SK-N-SH treated with all-trans-retinoic acid at 6 μM for 48 hours (cell line): ENCODE data around the gene FSTL3.

Experiments
- ATAC-seq: fragments of 200-7000 bp; cut with Tn5 transposase; 3 replicates; pipeline ENCODE4 v1.9.1; 2020; ENCODE audit warnings: mild to moderate bottlenecking, moderate library complexity
- ARNTL ChIP-seq: fragments of 450-650 bp; formaldehyde crosslinking; IDR thresholded peaks from 2 replicates; pipeline ENCODE4 v1.5.0; 2020; ENCODE audit warnings: low read depth, mild to moderate bottlenecking, moderate library complexity, borderline replicate concordance
- BACH2 ChIP-seq: fragments of 250-450 bp; sonication (Bioruptor Pico); IDR thresholded peaks from 2 replicates; pipeline ENCODE4 v1.9.0; 2021; ENCODE audit warnings: mild to moderate bottlenecking, borderline replicate concordance
- CSDC2 ChIP-seq: fragments of 250-450 bp; sonication (Bioruptor Pico); IDR thresholded peaks from 2 replicates; pipeline ENCODE4 v1.5.0; 2020; ENCODE audit warnings: mild to moderate bottlenecking, moderate library complexity
- ESRRG ChIP-seq: fragments of 250-450 bp; sonication (Bioruptor Pico); IDR thresholded peaks from 2 replicates; pipeline ENCODE4 v1.6.1; 2021; ENCODE audit warnings: mild to moderate bottlenecking
- GLIS3 ChIP-seq: fragments of 250-450 bp; sonication (Bioruptor Pico); IDR thresholded peaks from 2 replicates; pipeline ENCODE4 v1.5.0; 2020; ENCODE audit warnings: mild to moderate bottlenecking, moderate library complexity
- ISL1 ChIP-seq: fragments of 250-450 bp; sonication (Bioruptor Pico); IDR thresholded peaks from 2 replicates; pipeline ENCODE4 v2.1.2; 2022; ENCODE audit warnings: mild to moderate bottlenecking, moderate library complexity
- OSR1 ChIP-seq: fragments of 250-450 bp; sonication (Bioruptor Pico); IDR thresholded peaks from 2 replicates; pipeline ENCODE4 v1.8.0; 2022; ENCODE audit warnings: moderate library complexity, mild to moderate bottlenecking, inconsistent platforms
- PATZ1 ChIP-seq: fragments of 250-450 bp; sonication (Bioruptor Pico); IDR thresholded peaks from 2 replicates; pipeline ENCODE4 v1.8.0; 2020; ENCODE audit warnings: mild to moderate bottlenecking, moderate library complexity, borderline replicate concordance
- POU6F1 ChIP-seq: fragments of 250-450 bp; sonication (Bioruptor Pico); IDR thresholded peaks from 2 replicates; pipeline ENCODE4 v1.8.0; 2021; ENCODE audit warnings: low read depth, mild to moderate bottlenecking, moderate library complexity, borderline replicate concordance
- PPARA ChIP-seq: fragments of 250-450 bp; sonication (Bioruptor Pico); IDR thresholded peaks from 2 replicates; pipeline ENCODE4 v1.5.0; 2020; ENCODE audit warnings: mild to moderate bottlenecking, borderline replicate concordance
- RARB ChIP-seq: fragments of 250-450 bp; sonication (Bioruptor Pico); IDR thresholded peaks from 2 replicates; pipeline ENCODE4 v1.8.0; 2021; ENCODE audit warnings: mild to moderate bottlenecking, moderate library complexity
- TCF4 ChIP-seq: fragments of 250-450 bp; sonication (Bioruptor Pico); IDR thresholded peaks from 2 replicates; pipeline ENCODE4 v1.8.0; 2021; ENCODE audit warnings: mild to moderate bottlenecking, moderate library complexity, borderline replicate concordance
- TOX ChIP-seq: fragments of 250-450 bp; sonication (Bioruptor Pico); IDR thresholded peaks from 2 replicates; pipeline ENCODE4 v1.8.0; 2021; ENCODE audit warnings: mild to moderate bottlenecking, moderate library complexity, borderline replicate concordance
- ZC3H10 ChIP-seq: fragments of 250-450 bp; sonication (Bioruptor Pico); IDR thresholded peaks from 2 replicates; pipeline ENCODE4 v1.5.1; 2021; ENCODE audit warnings: mild to moderate bottlenecking, moderate library complexity
- ZFP3 ChIP-seq: fragments of 250-450 bp; sonication (Bioruptor Pico); IDR thresholded peaks from 2 replicates; pipeline ENCODE4 v1.5.0; 2020; ENCODE audit warnings: mild to moderate bottlenecking, moderate library complexity
- ZFP30 ChIP-seq: fragments of 450-650 bp; formaldehyde crosslinking; IDR thresholded peaks from 2 replicates; pipeline ENCODE4 v1.5.0; 2022; ENCODE audit warnings: mild to moderate bottlenecking, moderate library complexity
- ZNF565 ChIP-seq: fragments of 450-650 bp; formaldehyde crosslinking; conservative IDR thresholded peaks from 2 replicates; pipeline ENCODE4 v1.5.0; 2020; ENCODE audit warnings: low read depth, mild to moderate bottlenecking, moderate library complexity
- TF ChIP-seq, protein P1 (sequence below): fragments of 250-450 bp; sonication (Bioruptor Pico); IDR thresholded peaks from 2 replicates; pipeline ENCODE4 v1.5.1; 2020; ENCODE audit warnings: low read depth, mild to moderate bottlenecking, moderate library complexity
- TF ChIP-seq, protein P2 (sequence below): fragments of 250-450 bp; sonication (Bioruptor Pico); IDR thresholded peaks from 2 replicates; pipeline ENCODE4 v1.5.1; 2021; ENCODE audit warnings: mild to moderate bottlenecking, moderate library complexity
- TF ChIP-seq, protein P3 (sequence below): fragments of 250-450 bp; sonication (Bioruptor Pico); IDR thresholded peaks from 2 replicates; pipeline ENCODE4 v1.5.0; 2020; ENCODE audit warnings: mild to moderate bottlenecking, moderate library complexity

FSTL3 gene

DNA sequence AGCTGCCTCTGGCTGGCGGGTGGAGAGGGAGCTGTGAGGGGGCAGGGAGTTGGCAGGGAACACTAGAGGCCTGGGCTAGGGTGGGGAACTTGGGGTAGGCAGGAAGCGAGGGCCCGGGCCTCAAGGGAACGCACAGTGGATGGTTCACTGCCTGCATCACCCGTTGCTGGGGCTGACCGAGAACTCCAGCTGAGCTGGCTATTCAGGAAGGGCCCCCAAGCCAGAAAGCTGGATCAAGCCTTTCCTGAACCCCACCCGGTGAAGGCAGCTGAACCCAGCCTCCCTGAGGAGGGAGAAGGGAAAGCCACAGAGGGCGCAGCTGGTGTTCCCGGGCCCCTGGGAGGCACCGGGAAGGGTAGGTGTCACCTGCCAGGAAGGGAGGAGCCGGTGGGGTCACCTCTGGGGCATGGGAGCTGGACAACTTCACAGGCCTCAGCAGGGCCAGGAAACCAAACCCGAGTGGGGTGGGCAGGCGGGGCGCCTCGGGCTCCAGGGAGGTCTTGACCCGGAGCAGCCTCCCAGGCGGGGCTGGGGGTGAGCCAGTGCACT, 46.4 kb downstream of the FSTL3 start (continued):
- TF ChIP-seq, protein P1, sequence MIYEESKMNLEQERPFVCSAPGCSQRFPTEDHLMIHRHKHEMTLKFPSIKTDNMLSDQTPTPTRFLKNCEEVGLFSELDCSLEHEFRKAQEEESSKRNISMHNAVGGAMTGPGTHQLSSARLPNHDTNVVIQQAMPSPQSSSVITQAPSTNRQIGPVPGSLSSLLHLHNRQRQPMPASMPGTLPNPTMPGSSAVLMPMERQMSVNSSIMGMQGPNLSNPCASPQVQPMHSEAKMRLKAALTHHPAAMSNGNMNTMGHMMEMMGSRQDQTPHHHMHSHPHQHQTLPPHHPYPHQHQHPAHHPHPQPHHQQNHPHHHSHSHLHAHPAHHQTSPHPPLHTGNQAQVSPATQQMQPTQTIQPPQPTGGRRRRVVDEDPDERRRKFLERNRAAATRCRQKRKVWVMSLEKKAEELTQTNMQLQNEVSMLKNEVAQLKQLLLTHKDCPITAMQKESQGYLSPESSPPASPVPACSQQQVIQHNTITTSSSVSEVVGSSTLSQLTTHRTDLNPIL = no peak
- TF ChIP-seq ZNF565 (CRISPR knock-in tag) (no peak), GLIS3 (no peak), CSDC2 (CRISPR knock-in tag) (no peak), TOX (CRISPR knock-in tag) (no peak), ESRRG (no peak)
- TF ChIP-seq, protein P2, sequence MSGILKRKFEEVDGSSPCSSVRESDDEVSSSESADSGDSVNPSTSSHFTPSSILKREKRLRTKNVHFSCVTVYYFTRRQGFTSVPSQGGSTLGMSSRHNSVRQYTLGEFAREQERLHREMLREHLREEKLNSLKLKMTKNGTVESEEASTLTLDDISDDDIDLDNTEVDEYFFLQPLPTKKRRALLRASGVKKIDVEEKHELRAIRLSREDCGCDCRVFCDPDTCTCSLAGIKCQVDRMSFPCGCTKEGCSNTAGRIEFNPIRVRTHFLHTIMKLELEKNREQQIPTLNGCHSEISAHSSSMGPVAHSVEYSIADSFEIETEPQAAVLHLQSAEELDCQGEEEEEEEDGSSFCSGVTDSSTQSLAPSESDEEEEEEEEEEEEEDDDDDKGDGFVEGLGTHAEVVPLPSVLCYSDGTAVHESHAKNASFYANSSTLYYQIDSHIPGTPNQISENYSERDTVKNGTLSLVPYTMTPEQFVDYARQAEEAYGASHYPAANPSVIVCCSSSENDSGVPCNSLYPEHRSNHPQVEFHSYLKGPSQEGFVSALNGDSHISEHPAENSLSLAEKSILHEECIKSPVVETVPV (CRISPR knock-in tag) = no peak
- TF ChIP-seq, protein P3, sequence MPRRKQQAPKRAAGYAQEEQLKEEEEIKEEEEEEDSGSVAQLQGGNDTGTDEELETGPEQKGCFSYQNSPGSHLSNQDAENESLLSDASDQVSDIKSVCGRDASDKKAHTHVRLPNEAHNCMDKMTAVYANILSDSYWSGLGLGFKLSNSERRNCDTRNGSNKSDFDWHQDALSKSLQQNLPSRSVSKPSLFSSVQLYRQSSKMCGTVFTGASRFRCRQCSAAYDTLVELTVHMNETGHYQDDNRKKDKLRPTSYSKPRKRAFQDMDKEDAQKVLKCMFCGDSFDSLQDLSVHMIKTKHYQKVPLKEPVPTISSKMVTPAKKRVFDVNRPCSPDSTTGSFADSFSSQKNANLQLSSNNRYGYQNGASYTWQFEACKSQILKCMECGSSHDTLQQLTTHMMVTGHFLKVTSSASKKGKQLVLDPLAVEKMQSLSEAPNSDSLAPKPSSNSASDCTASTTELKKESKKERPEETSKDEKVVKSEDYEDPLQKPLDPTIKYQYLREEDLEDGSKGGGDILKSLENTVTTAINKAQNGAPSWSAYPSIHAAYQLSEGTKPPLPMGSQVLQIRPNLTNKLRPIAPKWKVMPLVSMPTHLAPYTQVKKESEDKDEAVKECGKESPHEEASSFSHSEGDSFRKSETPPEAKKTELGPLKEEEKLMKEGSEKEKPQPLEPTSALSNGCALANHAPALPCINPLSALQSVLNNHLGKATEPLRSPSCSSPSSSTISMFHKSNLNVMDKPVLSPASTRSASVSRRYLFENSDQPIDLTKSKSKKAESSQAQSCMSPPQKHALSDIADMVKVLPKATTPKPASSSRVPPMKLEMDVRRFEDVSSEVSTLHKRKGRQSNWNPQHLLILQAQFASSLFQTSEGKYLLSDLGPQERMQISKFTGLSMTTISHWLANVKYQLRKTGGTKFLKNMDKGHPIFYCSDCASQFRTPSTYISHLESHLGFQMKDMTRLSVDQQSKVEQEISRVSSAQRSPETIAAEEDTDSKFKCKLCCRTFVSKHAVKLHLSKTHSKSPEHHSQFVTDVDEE (CRISPR knock-in tag) = no peak

- TF ChIP-seq ZFP3 (CRISPR knock-in tag) (no peak), ZNF565 (CRISPR knock-in tag) (no peak), ZFP30 (CRISPR knock-in tag) (no peak), TOX (CRISPR knock-in tag) (no peak), PATZ1 (CRISPR knock-in tag) (no peak), BACH2 (CRISPR knock-in tag) (no peak), OSR1 (no peak), RARB (CRISPR knock-in tag) (no peak), POU6F1 (CRISPR knock-in tag) (no peak), ZC3H10 (CRISPR knock-in tag) (no peak), ARNTL (no peak), ESRRG (no peak), CSDC2 (CRISPR knock-in tag) (no peak), ISL1 (CRISPR knock-in tag) (no peak), TCF4 (no peak), PPARA (CRISPR knock-in tag) (no peak)
- TF ChIP-seq, protein P1 = no peak
- TF ChIP-seq, protein P3 (CRISPR knock-in tag) = no peak
- TF ChIP-seq, all 23 proteins: peak for 0
- no peak for ATAC-seq
These were observed 47.1 kb downstream of the FSTL3 start for GRCh38 chr19:723247-723646.
